ENCODE results near the gene SEMA5A.
"Not testable (repeated sequence)": the region's sequence is repeated elsewhere in the genome, so short reads cannot be mapped to it uniquely, and the experiment has no call there.

Gene SEMA5A

GRCh38 chr5:9440517-9440916 lies 105.4 kb downstream of the SEMA5A start:
- no peak for DNase-seq (ENCODE audit: low read depth in 2 of 2)

- no peak for DNase-seq (ENCODE audit: low read depth in 2 of 2)
Measured at GRCh38 chr5:9439531-9440292, 106.2 kb downstream of the SEMA5A start.

GRCh38 chr5:9438596-9439354 lies 107.1 kb downstream of the SEMA5A start:
- DNase-seq (ENCODE audit: low read depth in 2 of 2): no peak

- no peak for DNase-seq (ENCODE audit: low read depth in 2 of 2)
Measured at GRCh38 chr5:9437741-9438240, 108.1 kb downstream of the SEMA5A start.

- DNase-seq (ENCODE audit: low read depth in 2 of 2): no peak
Measured at GRCh38 chr5:9431496-9432258, 114.2 kb downstream of the SEMA5A start.

- no peak for DNase-seq (ENCODE audit: low read depth in 2 of 2)
Measured at GRCh38 chr5:9431151-9431495, 114.8 kb downstream of the SEMA5A start.

- DNase-seq (ENCODE audit: low read depth in 2 of 2): no peak
Measured at GRCh38 chr5:9430306-9430705, 115.6 kb downstream of the SEMA5A start.

- no peak for DNase-seq (ENCODE audit: low read depth in 2 of 2)
Measured at GRCh38 chr5:9429691-9430215, 116.1 kb downstream of the SEMA5A start.

- DNase-seq (ENCODE audit: low read depth in 2 of 2): no peak
Measured at GRCh38 chr5:9428272-9428671, 117.6 kb downstream of the SEMA5A start.

- DNase-seq (ENCODE audit: low read depth in 2 of 2): no peak
Measured at GRCh38 chr5:9425710-9426109, 120.2 kb downstream of the SEMA5A start.

GRCh38 chr5:9423571-9423970 lies 122.3 kb downstream of the SEMA5A start:
- DNase-seq (ENCODE audit: low read depth in 2 of 2): no peak

GRCh38 chr5:9421884-9422283 lies 124.0 kb downstream of the SEMA5A start:
- DNase-seq (ENCODE audit: low read depth in 2 of 2): no peak

- no peak for DNase-seq (ENCODE audit: low read depth in 2 of 2)
Measured at GRCh38 chr5:9419794-9420193, 126.1 kb downstream of the SEMA5A start.

- no peak for DNase-seq (ENCODE audit: low read depth in 2 of 2)
Measured at GRCh38 chr5:9415566-9415965, 130.3 kb downstream of the SEMA5A start.

GRCh38 chr5:9415091-9415490 lies 130.8 kb downstream of the SEMA5A start:
- no peak for DNase-seq (ENCODE audit: low read depth in 2 of 2)

GRCh38 chr5:9411142-9411541 lies 134.7 kb downstream of the SEMA5A start:
- no peak for DNase-seq (ENCODE audit: low read depth in 2 of 2)

GRCh38 chr5:9409413-9409960 lies 136.4 kb downstream of the SEMA5A start:
- no peak for DNase-seq (ENCODE audit: low read depth in 2 of 2)

- no peak for DNase-seq (ENCODE audit: low read depth in 2 of 2)
Measured at GRCh38 chr5:9408964-9409363, 136.9 kb downstream of the SEMA5A start.

- no peak for DNase-seq (ENCODE audit: low read depth in 2 of 2)
Measured at GRCh38 chr5:9405196-9405754, 140.6 kb downstream of the SEMA5A start.

GRCh38 chr5:9401786-9402472 lies 143.9 kb downstream of the SEMA5A start:
- no peak for DNase-seq (ENCODE audit: low read depth in 2 of 2)

- not testable (repeated sequence) for DNase-seq (ENCODE audit: low read depth in 2 of 2)
Measured at GRCh38 chr5:9399783-9400182, 146.1 kb downstream of the SEMA5A start.
